GM18868 (cell line): Measurements from ENCODE around the gene IFI27L1.
A peak's percentile ranks its signal among the peaks of the same experiment; 100 is the strongest.

Source experiments
- ATAC-seq: cut with Tn5 transposase; IDR thresholded peaks from one replicate; pipeline ENCODE4 v1.9.1; 2021; ENCODE audit warnings: mild to moderate bottlenecking, moderate library complexity; ENCODE audit not compliant: unreplicated experiment

Gene IFI27L1

GRCh38 chr14:94129758-94130414 lies 48.8 kb downstream of the IFI27L1 start:
- ATAC-seq, result no peak

GRCh38 chr14:94132285-94132887 lies 51.3 kb downstream of the IFI27L1 start:
- ATAC-seq, result peak; percentile 52

GRCh38 chr14:94135476-94135875 lies 54.4 kb downstream of the IFI27L1 start:
- ATAC-seq, result no peak

- no peak for ATAC-seq
Observed at GRCh38 chr14:94136575-94137331, 55.6 kb downstream of the IFI27L1 start.

- no peak for ATAC-seq
Observed at GRCh38 chr14:94138251-94138650, 57.1 kb downstream of the IFI27L1 start.

- ATAC-seq, result no peak
Observed at GRCh38 chr14:94139006-94139405, 57.9 kb downstream of the IFI27L1 start.

- no peak for ATAC-seq
Observed at GRCh38 chr14:94139421-94139820, 58.3 kb downstream of the IFI27L1 start.

GRCh38 chr14:94142247-94142646 lies 61.1 kb downstream of the IFI27L1 start:
- ATAC-seq, result no peak

- ATAC-seq, result no peak
Observed at GRCh38 chr14:94142836-94143235, 61.7 kb downstream of the IFI27L1 start.

- ATAC-seq, result peak; percentile 40
Observed at GRCh38 chr14:94143239-94143638, 62.1 kb downstream of the IFI27L1 start.

GRCh38 chr14:94143711-94144110 lies 62.6 kb downstream of the IFI27L1 start:
- no peak for ATAC-seq

GRCh38 chr14:94144765-94145164 lies 63.7 kb downstream of the IFI27L1 start:
- no peak for ATAC-seq

- no peak for ATAC-seq
Observed at GRCh38 chr14:94145902-94146527, 64.9 kb downstream of the IFI27L1 start.
